GM12874 (cell line): ENCODE data around the gene SPEG.

Experiments used
- CTCF ChIP-seq: IDR thresholded peaks from 2 replicates; pipeline ENCODE4 v1.5.1; 2011; ENCODE audit warnings: low read depth, mild to moderate bottlenecking, control low read depth, low read length, moderate library complexity; ENCODE audit not compliant: insufficient read depth

Gene SPEG

DNA sequence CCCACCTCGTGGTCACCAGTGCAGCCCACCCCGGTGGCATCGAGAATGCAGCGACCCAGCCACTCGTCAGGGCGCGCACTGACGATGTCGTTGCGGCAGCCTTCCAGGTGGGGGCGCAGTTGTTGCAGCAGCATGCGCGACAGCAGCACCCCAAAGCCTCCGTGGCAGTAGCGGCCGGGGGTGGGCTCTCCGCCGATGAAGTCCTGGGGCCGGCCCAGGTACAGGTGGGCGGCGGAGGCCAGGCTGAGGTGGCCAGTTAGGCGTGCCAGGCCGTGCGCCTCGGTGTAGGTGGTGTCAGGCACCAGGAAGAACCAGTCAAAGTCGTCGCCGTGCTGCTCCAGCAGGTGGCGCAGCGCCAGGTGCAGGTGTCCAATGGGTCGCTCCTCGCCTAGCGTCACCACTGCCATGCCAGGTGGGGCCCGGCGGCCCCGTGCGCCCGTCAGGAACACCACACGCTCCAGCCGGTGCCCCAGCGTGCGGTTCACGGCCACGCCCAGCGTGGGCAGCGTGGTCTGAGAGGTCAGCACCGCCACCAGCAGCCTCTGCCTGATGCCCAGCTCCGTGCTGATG is 107.1 kb downstream of the SPEG start:
- TF ChIP-seq CTCF: peak; percentile 90

GRCh38 chr2:219542931-219543595 is 108.4 kb downstream of the SPEG start:
- no peak for TF ChIP-seq CTCF

DNA sequence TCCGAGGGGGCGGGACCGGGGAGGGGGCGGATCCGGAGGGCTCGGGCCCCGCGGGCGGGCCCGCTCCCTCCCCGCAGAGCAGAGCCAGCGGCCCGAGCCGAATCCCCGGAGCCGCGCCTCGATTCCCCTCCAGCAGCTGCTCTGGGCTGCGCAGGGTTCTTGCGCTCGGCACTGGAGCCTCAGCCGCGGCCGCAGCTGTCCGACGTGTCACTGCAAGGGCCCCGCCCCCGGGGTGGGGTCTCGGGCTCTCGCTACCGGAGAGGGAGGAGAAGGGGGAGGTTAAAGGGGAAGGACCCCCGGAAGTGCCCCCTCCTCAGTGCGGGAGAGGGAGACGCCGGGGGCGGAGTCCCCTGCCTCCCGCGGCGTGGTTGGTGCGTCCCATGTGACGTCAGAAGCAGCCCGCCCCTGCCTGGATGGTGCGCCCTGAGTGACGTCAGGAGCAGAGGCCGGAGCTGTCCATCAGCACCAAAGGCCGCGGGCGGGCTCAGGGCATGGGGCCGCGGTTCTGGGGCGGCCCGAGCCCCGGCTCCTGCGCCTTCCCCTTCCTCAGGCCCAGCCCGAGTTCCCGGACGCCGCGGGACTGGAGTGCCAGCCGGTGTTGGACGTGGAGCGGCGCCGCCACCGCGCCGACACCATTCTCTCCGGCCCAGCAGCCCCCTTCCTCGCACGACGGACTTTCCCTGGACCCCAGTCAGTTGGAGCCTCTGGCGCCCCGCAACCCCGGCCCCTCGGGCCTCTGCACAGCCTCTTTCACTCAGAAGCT is 109.1 kb downstream of the SPEG start, which contains the start of the genes CHPF and TMEM198:
Gene CHPF, minus strand, starts transcription at position 214 of the 763 bp plus-strand sequence. CDS start 271 bp downstream, outside the sequence.
Gene TMEM198, plus strand, starts transcription at position 433 of the 763 bp plus-strand sequence. CDS start 700 bp downstream, outside the sequence.
- no peak for TF ChIP-seq CTCF

DNA sequence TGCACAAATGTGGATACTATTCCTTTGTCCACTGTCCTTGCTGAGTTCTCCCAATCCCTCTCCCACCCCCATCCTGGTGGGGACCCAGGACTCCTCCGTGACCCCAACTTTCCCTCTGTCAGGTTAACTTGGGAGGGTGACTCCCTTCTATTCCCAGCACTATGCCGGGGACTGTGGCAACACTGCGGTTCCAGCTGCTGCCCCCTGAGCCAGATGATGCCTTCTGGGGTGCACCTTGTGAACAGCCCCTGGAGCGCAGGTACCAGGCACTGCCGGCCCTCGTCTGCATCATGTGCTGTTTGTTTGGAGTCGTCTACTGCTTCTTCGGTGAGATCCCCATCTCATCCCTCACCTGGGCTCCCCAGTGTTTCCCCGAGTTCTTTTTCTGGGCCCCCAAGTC is 109.9 kb downstream of the SPEG start:
- no peak for TF ChIP-seq CTCF

DNA sequence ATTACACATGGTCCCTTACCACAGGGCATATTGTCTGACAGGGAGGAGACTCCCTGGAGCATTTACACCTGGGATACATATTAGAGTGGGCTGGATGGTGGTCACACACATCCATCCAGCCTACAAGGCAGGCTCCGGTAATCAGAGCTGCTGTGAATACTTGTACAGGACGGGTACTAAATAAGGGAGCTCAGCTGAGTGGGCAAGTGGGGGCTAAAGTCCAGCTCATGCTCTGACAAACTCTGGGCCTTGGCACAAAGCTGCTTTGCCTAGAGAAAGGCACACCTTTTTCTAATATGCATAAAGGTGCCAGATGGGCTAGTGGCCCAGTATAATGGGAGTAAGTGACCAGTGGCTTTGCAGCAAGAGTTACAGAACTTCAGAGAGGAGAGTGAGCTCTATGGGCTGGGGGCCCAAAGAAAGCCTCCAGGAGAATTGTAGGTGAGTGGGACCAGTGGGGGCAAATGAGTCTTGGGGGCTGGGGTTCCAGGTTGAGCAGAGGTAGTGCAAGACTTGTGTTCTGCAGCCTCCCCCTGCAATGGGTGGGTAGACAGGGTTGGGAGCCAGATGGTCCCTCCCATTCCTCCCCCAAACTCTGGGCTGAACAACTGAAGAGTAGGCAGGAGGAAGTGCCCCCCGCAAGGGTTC is 110.8 kb downstream of the SPEG start:
- TF ChIP-seq CTCF: no peak

DNA sequence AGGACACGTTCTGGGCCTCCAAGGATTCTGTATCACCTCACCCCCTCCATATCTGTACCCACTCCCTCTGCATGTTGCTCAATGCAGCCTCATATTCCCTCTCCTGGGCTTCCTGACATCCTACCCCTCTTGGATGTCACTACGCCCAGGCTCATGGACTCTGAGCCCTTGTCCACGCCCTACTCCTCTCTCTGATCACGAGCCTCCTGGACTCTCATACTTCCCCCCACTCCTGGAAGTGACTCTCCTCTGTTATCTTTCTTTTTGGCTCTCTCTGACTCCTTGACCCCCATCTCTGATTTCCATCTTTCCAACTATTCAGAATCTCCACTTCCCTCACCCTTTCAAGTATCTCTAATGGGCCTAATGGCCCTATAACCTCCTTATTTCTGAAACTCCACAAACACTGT is 111.3 kb downstream of the SPEG start:
- no peak for TF ChIP-seq CTCF

DNA sequence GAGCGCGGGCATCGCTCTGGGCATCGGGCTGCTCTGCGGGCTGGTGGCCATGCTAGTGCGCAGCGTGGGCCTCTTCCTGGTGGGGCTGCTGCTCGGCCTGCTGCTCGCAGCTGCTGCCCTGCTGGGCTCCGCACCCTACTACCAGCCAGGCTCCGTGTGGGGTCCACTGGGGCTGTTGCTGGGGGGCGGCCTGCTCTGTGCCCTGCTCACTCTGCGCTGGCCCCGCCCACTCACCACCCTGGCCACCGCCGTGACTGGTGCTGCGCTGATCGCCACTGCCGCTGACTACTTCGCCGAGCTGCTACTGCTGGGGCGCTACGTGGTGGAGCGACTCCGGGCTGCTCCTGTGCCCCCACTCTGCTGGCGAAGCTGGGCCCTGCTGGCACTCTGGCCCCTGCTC is 113.0 kb downstream of the SPEG start:
- no peak for TF ChIP-seq CTCF
